Midbrain (tissue), 1 donor: Measurements from ENCODE around the gene TEAD1.

Experiments used
- DNase-seq: peaks from one replicate; lab custom pipeline; 2025; lab: John Stamatoyannopoulos, UW

Gene TEAD1

GRCh38 chr11:12764187-12764914 lies 90.1 kb downstream of the TEAD1 start:
- DNase-seq, result no peak

DNA sequence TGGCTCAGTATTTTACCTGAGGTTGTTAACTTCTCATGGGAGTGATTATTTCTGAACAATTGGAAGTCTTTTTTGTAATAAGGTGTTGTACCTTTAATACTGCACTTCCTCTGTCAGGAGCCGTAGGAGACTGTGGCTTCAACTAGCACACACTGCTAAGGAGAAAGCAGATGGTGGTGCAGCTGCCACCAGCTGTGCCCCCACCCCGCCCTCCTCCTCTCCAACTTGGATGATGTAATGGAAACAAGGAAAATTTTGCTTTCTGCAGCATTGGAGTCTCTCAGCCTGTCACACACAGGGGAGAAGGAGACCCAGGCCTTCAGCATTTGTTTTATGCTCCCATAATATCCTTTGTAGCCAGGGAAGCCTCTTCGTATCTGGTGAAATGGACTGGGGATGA lies 91.2 kb downstream of the TEAD1 start:
- no peak for DNase-seq

- DNase-seq, result no peak
Measured at GRCh38 chr11:12767027-12767426, 92.8 kb downstream of the TEAD1 start.

DNA sequence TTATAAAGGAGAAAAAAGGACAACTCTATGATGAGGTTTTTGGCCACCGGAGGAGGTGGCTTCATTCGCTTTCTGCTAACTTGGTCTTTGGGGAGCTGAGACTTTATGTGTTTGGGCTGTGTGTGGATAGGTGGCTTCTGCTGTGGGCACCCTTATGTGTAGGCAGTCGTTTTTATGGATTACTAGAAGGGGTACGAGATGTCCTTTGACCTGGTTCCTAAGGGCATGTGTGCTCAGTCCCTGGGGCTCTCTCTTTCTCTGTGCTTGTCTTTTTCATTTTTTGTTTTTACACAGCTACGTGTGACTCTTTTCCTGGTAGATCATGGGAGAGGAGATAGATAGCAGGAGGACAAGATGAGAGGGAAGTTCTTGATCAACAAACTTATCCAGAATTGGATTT lies 93.4 kb downstream of the TEAD1 start:
- DNase-seq, result no peak

GRCh38 chr11:12768726-12769673 lies 94.8 kb downstream of the TEAD1 start:
- no peak for DNase-seq

- DNase-seq, result no peak
Measured at GRCh38 chr11:12769834-12770345, 95.7 kb downstream of the TEAD1 start.

DNA sequence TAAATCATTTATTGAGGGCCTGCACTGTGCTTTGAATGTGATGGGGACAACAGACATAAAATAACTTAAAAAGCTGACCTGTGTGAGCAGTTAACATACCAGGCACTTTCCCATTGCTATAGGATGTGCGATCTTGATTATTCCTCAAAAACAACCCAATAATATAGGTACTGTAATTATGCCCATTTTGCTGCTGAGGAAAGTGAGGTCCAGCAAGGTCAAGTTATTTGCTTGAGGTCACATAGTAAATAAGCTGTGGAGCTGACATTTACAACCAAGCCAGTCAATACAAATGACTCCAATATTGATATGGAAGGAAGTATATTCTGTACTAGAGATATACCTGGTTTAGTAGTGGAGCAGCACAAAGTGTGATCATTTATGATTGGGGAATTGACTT lies 96.2 kb downstream of the TEAD1 start:
- DNase-seq, result no peak

- DNase-seq, result no peak
Measured at GRCh38 chr11:12770966-12771597, 96.9 kb downstream of the TEAD1 start.

DNA sequence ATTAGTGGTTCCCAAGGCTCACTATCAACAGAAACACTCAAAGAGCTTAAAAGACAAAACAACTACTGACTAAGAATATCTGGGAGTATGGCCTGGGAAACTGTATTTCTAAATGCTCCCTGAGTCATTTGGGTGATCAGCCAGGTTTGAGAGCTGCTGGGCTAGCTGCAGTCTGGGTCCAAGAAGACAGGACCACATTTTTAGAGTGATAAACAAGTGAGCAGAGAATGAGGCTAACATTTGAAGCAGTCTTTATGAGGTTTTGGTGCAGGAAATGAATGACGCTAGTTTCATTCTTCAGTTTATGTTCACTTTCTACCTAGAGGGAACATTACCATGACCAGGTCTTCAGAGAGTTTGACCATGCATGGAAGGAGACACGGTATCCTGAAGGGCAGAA lies 97.7 kb downstream of the TEAD1 start:
- DNase-seq, result no peak

DNA sequence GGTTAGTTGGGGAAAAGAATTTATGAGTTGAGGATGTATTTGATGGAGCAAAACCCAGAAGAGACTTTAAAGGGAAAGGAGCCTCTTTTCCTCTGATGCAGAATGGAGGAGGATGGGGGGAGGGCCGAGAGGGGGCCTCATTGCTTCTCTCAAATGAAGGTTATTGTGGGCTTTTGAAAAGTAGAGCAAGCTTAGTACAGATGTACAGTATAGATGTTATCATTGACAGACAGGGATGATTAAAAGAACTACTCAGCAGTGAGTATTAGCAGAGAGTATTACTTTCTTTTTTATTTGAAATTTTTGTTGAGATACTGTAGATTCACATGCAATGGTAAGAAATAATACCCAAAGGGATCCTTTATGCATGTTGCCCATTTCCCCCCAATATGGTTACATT lies 98.1 kb downstream of the TEAD1 start:
- DNase-seq, result no peak

- no peak for DNase-seq
Measured at GRCh38 chr11:12773591-12773990, 99.4 kb downstream of the TEAD1 start.

DNA sequence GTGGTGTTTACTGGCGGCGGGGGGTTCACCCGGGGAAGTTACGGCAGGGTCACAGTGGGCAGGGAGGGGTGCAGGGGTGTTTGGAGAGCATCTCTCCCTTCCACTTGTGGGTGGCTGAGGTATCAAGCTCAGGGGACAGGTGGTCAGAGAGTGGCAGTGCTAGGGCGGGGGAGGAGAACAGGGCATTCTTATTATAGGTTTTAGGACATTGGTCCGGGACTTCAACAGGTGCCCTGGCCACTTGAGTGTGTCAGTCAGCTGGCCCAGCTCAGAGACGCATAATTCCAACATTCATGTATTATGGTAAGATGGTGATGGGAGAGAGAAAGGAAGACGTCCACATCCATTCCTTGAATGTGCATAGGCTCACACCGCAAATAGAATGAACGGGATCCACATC lies 101.7 kb downstream of the TEAD1 start:
- no peak for DNase-seq

GRCh38 chr11:12777208-12777874 lies 103.1 kb downstream of the TEAD1 start:
- no peak for DNase-seq

GRCh38 chr11:12778240-12778905 lies 104.2 kb downstream of the TEAD1 start:
- no peak for DNase-seq

DNA sequence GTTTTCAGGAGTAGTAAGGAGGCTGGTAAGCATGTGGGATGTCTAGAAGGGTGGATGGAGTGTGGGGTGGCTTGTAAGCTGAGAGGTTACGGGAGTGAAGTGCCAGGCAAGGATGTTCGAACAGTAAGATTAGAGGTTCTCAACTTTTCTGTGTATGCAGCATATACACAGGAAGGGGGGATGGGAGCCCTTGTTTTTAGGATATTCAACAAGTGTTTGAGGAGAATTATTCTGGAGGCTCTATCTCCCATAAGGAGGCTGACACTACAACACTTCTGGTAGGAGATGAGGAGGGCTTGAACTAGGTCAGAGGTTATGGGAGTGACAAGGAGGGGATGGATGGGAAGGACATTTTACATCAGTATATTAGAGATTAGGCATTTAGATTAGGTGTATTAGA lies 109.5 kb downstream of the TEAD1 start:
- DNase-seq, result no peak

DNA sequence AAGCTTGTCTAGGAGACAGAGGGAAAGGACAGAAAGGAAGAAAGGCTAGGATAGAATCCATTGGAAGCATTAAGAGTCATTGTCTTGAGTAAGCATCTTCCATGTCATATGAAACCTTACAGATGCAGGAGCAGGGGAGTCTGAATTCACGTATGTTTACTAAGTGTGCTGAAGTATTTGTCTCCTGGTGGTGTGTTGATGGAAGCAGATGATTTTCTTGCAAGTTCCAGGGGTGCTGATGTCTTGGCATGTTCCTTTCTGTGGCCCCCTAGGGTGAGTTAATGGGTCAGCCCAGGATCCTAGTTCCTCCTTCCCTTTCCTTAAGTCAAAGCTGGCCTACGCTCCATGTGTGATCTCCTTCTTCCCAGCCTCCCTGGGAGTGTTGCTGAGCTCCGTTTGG lies 110.2 kb downstream of the TEAD1 start:
- DNase-seq, result no peak

- DNase-seq, result no peak
Measured at GRCh38 chr11:12784987-12785386, 110.8 kb downstream of the TEAD1 start.

- no peak for DNase-seq
Measured at GRCh38 chr11:12785901-12786300, 111.7 kb downstream of the TEAD1 start.

DNA sequence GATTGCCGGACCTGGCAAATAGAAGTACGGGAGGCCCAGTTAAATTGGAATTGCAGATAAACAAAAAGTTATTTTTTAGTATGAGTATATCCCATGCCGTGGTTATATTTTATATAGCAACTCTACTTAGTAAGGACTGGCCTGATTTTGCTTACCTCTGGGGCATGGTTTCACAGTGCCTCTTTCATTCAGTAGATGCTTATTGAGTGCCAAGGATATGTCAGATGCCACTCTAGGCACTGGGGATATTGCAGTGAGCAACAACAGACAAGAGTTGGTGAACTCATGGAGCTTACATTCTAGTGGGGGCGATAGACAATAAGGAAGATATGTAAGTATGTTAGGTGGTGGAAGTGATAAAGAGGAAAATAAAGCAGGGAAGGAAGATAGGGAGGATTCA lies 112.2 kb downstream of the TEAD1 start:
- no peak for DNase-seq

- no peak for DNase-seq
Measured at GRCh38 chr11:12786891-12787290, 112.7 kb downstream of the TEAD1 start.

- no peak for DNase-seq
Measured at GRCh38 chr11:12787847-12788246, 113.6 kb downstream of the TEAD1 start.
